ENCODE data around the gene SLC35F2.

Gene SLC35F2

GRCh38 chr11:107756553-107756952, 102.0 kb downstream of the SLC35F2 start:
- H3K36me3 ChIP-seq, result no peaks in the 10 kb centered on the region
- peaks cover 4% of the 10 kb centered on the region; the same call in 1 of the 2 replicates for H3K27me3 ChIP-seq
- no peaks in the 10 kb centered on the region for H3K9me3 ChIP-seq
- H3K4me3 ChIP-seq (ENCODE audit: low read depth, low read length), result no peak overlapping the region
- no peak for DNase-seq
- H3K4me1 ChIP-seq, result no peaks in the 10 kb centered on the region
- TF ChIP-seq CTCF (IDR thresholded peaks at IDR 0.05; ENCODE audit: low read depth, low read length), result no peak

GRCh38 chr11:107752949-107753822, 105.4 kb downstream of the SLC35F2 start:
- no peak for TF ChIP-seq CTCF (IDR thresholded peaks at IDR 0.05; ENCODE audit: low read depth, low read length)
- H3K9me3 ChIP-seq, result no peaks in the 10 kb centered on the region
- no peaks in the 10 kb centered on the region for H3K36me3 ChIP-seq
- no peak for DNase-seq
- H3K27me3 ChIP-seq, result peaks cover 10% of the 10 kb centered on the region
- no peak overlapping the region for H3K4me3 ChIP-seq (ENCODE audit: low read depth, low read length)
- no peaks in the 10 kb centered on the region for H3K4me1 ChIP-seq

- H3K4me1 ChIP-seq, result no peaks in the 10 kb centered on the region
- peaks cover 10% of the 10 kb centered on the region for H3K27me3 ChIP-seq
- TF ChIP-seq CTCF (IDR thresholded peaks at IDR 0.05; ENCODE audit: low read depth, low read length), result no peak
- DNase-seq, result no peak
- no peaks in the 10 kb centered on the region for H3K9me3 ChIP-seq
- H3K4me3 ChIP-seq (ENCODE audit: low read depth, low read length), result no peak overlapping the region
- no peaks in the 10 kb centered on the region for H3K36me3 ChIP-seq
These were observed 106.1 kb downstream of the SLC35F2 start for GRCh38 chr11:107752508-107752907.

- no peak for TF ChIP-seq CTCF (IDR thresholded peaks at IDR 0.05; ENCODE audit: low read depth, low read length)
- Histone ChIP-seq H3K27me3 (peaks cover 10% of the 10 kb centered on the region), H3K4me1 (no peaks in the 10 kb centered on the region), H3K9me3 (no peaks in the 10 kb centered on the region), H3K36me3 (no peaks in the 10 kb centered on the region), H3K4me3 (ENCODE audit: low read depth, low read length) (no peak overlapping the region)
- DNase-seq, result no peak
These were observed 107.5 kb downstream of the SLC35F2 start for GRCh38 chr11:107751082-107751481.

- no peak for DNase-seq
- H3K27me3 ChIP-seq, result peaks cover 10% of the 10 kb centered on the region
- H3K36me3 ChIP-seq, result no peaks in the 10 kb centered on the region
- H3K4me3 ChIP-seq (ENCODE audit: low read depth, low read length), result no peak overlapping the region
- H3K4me1 ChIP-seq, result no peaks in the 10 kb centered on the region
- H3K9me3 ChIP-seq, result no peaks in the 10 kb centered on the region
- TF ChIP-seq CTCF (IDR thresholded peaks at IDR 0.05; ENCODE audit: low read depth, low read length), result no peak
These were observed 108.3 kb downstream of the SLC35F2 start for GRCh38 chr11:107750313-107750712.

GRCh38 chr11:107747622-107748021, 111.0 kb downstream of the SLC35F2 start:
- no peaks in the 10 kb centered on the region for H3K9me3 ChIP-seq

More at GRCh38 chr11:107747622-107748021, 111.0 kb downstream of the SLC35F2 start:
- peaks cover 16% of the 10 kb centered on the region for H3K27me3 ChIP-seq
- no peaks in the 10 kb centered on the region for H3K4me1 ChIP-seq
- no peak for DNase-seq
- TF ChIP-seq CTCF (IDR thresholded peaks at IDR 0.05; ENCODE audit: low read depth, low read length), result no peak
- H3K4me3 ChIP-seq (ENCODE audit: low read depth, low read length), result no peak overlapping the region
- H3K36me3 ChIP-seq, result no peaks in the 10 kb centered on the region
